Esophagus muscularis mucosa (tissue), 4 donors: Measurements from ENCODE around the gene NSL1. TPM values are rescaled to one million over a fixed set of nuclear protein-coding genes. Genes with fewer than 3 reads are reported as not detected.
"Not testable (repeated sequence)": the region's sequence is repeated elsewhere in the genome, so short reads cannot be mapped to it uniquely, and the experiment has no call there.

Experiments used
- DNase-seq: peaks from one replicate; pipeline ENCODE4 v3.0.0-alpha.2; 2017; ENCODE audit errors: extremely low spot score
- H3K27ac ChIP-seq, 4 donors: fragments of 200-600 bp; sonication (generic); replicated peaks in 1 of 4; 1 replicate in 3 of 4; 2 replicates in 1 of 4; pipeline ENCODE4 v1.5.1; 2016 to 2019; ENCODE audit warnings: mild to moderate bottlenecking in 1 of 4
- H3K27me3 ChIP-seq, 4 donors: fragments of 200-600 bp; sonication (generic); one replicate each; pipeline versions ENCODE4 v1.5.1 to v1.6.0; 2016 to 2019
- H3K36me3 ChIP-seq, 4 donors: fragments of 200-600 bp; sonication (generic); one replicate each; pipeline ENCODE4 v1.5.1; 2016 to 2019
- H3K4me1 ChIP-seq, 4 donors: fragments of 200-600 bp; sonication (generic); one replicate each; pipeline ENCODE4 v1.5.1; 2016 to 2019
- H3K4me3 ChIP-seq, 4 donors: fragments of 200-600 bp; sonication (generic); 1 replicate in 2 of 4; 2 replicates in 2 of 4; pipeline ENCODE4 v1.5.1; 2016 to 2019; ENCODE audit warnings: mild to moderate bottlenecking in 4 of 4, moderate library complexity in 1 of 4
- H3K9me3 ChIP-seq, 4 donors: fragments of 200-600 bp; sonication (generic); 1 replicate in 3 of 4; 2 replicates in 1 of 4; pipeline ENCODE4 v1.5.1; 2016 to 2019
- CTCF ChIP-seq, 3 experiments: fragments of 200-600 bp in 2 of 3; fragments of 450-650 bp in 1 of 3; sonication (generic) in 2 of 3; IDR thresholded peaks; one replicate each; pipeline ENCODE4 v1.5.1; 2017 to 2019; ENCODE audit warnings: antibody characterized with exemption in 3 of 3, mild to moderate bottlenecking in 2 of 3, moderate library complexity in 1 of 3
- EP300 ChIP-seq: sonication (generic); formaldehyde crosslinking; IDR thresholded peaks from one replicate; pipeline ENCODE4 v1.6.1; 2017; ENCODE audit warnings: antibody characterized with exemption
- POLR2A ChIP-seq: fragments of 450-650 bp; IDR thresholded peaks from one replicate; pipeline ENCODE4 v1.6.1; 2017; ENCODE audit warnings: antibody characterized with exemption, moderate library complexity, mild to moderate bottlenecking, low read depth
- POLR2AphosphoS5 ChIP-seq, 2 donors: sonication (generic); formaldehyde crosslinking; IDR thresholded peaks; one replicate each; pipeline ENCODE4 v1.6.1; 2017; ENCODE audit warnings: antibody characterized with exemption in 2 of 2
- WGBS: methylation state at CpG from one replicate; pipeline ENCODE4 v1.1.5; 2018; 5-methylcytosine and 5-hydroxymethylcytosine counted together
- intact Hi-C: fragments of 100-400 bp; cut with DNase I; formaldehyde crosslinking; loops from one replicate; pipeline ENCODE4 v1.15.1; 2023
- total RNA-seq, 4 donors: library from RNA; depleted of rRNA; stranded (reverse); fragments of >200 nt; gene quantifications; one replicate each; pipeline versions ENCODE4 v1.1.0 to v1.2.1, GENCODE V29; 2016

NSL1 gene
- total RNA-seq, 4 donors from 2014 or later = 20.0 to 42.0 (median 30.8) TPM

DNA sequence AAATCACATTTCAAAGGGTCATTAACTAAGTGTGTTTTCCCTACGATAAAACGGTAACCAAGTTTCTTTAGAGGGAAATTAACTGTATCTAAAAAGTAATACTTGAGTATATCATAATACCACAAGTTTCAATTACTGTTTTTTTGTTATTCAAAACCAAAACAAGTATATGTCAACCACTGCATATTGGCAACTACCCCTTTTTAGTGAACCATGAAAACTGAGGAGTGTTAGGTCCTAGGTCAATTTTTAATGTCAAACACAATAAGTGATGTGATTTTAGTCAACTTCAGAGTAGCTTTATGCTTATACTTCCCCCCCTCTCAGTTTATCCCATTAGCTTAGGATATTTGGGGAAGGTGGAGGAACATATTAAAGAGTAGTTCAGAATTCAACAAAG lies 10.4 kb downstream of the NSL1 start:
- TF ChIP-seq POLR2A = no peak
- TF ChIP-seq EP300 = no peak
- TF ChIP-seq CTCF (IDR thresholded peaks at IDR 0.05) = no peak
- no peak for TF ChIP-seq POLR2AphosphoS5 (IDR thresholded peaks at IDR 0.05)
- no peaks in the 10 kb centered on the region for H3K4me1 ChIP-seq
- 88% methylated on average over 2 of the region's 2 CpGs for WGBS
- H3K4me3 ChIP-seq = no peak overlapping the region
- H3K27me3 ChIP-seq = no peaks in the 10 kb centered on the region
- no peak overlapping the region for H3K27ac ChIP-seq
- peaks cover 0 to 52% (median 35%) of the 10 kb centered on the region in 4 donors for H3K36me3 ChIP-seq
- no peak for DNase-seq
- H3K9me3 ChIP-seq = no peaks in the 10 kb centered on the region
- intact Hi-C loops = loop anchor here (5.0 kb wide), 2 partner anchors 114 to 304 kb away; no protein-coding TSS in a partner anchor

GRCh38 chr1:212780759-212781158 lies 10.8 kb downstream of the NSL1 start:
- Histone ChIP-seq H3K27me3 (no peaks in the 10 kb centered on the region), H3K27ac (no peak overlapping the region), H3K4me3 (no peak overlapping the region), H3K9me3 (no peaks in the 10 kb centered on the region), H3K4me1 (no peaks in the 10 kb centered on the region), H3K36me3 (peaks cover 0 to 49% (median 33%) of the 10 kb centered on the region in 4 donors)
- DNase-seq = no peak
- intact Hi-C loops = loop anchor here (5.0 kb wide), 2 partner anchors 113 to 303 kb away; no protein-coding TSS in a partner anchor
- no peak for TF ChIP-seq EP300
- WGBS = 87% methylated on average over 3 of the region's 3 CpGs

DNA sequence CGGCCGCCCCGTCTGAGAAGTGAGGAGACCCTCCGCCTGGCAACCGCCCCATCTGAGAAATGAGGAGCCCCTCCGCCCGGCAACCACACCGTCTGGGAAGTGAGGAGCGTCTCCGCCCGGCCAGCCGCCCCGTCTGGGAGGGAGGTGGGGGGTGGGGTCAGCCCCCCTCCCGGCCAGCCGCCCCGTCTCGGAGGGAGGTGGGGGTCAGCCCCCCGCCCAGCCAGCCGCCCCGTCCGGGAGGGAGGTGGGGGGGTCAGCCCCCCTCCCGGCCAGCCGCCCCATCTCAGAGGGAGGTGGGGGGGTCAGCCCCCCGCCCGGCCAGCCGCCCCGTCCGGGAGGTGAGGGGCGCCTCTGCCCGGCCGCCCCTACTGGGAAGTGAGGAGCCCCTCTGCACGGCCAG lies 12.5 kb downstream of the NSL1 start:
- H3K9me3 ChIP-seq, H3K27ac ChIP-seq, H3K4me3 ChIP-seq, DNase-seq, H3K4me1 ChIP-seq, intact Hi-C loops, H3K27me3 ChIP-seq: not testable (repeated sequence)
- no CpG with 5 or more reads among the region's 32 CpGs for WGBS
- peaks cover 0 to 32% (median 22%) of the 10 kb centered on the region in 4 donors for H3K36me3 ChIP-seq

GRCh38 chr1:212777151-212777550 lies 14.4 kb downstream of the NSL1 start:
- peaks cover 0 to 15% (median 11%) of the 10 kb centered on the region in 4 donors for H3K36me3 ChIP-seq
- no peaks in the 10 kb centered on the region for H3K27me3 ChIP-seq
- no peak overlapping the region for H3K4me3 ChIP-seq
- DNase-seq = no peak
- TF ChIP-seq POLR2AphosphoS5 (IDR thresholded peaks at IDR 0.05) (no peak), CTCF (IDR thresholded peaks at IDR 0.05) (no peak), POLR2A (no peak), EP300 (no peak)
- H3K27ac ChIP-seq = no peak overlapping the region
- WGBS = 90% methylated on average over 3 of the region's 3 CpGs
- H3K9me3 ChIP-seq = no peaks in the 10 kb centered on the region
- no peaks in the 10 kb centered on the region for H3K4me1 ChIP-seq
- intact Hi-C loops = no loop called here

GRCh38 chr1:212775241-212775640 lies 16.3 kb downstream of the NSL1 start:
- H3K4me3 ChIP-seq = no peak overlapping the region
- no peaks in the 10 kb centered on the region for H3K27me3 ChIP-seq
- H3K36me3 ChIP-seq = peaks cover 0 to 10% (median 2%) of the 10 kb centered on the region in 4 donors
- no peaks in the 10 kb centered on the region for H3K4me1 ChIP-seq
- no peak for DNase-seq
- intact Hi-C loops = no loop called here
- no peak overlapping the region for H3K27ac ChIP-seq
- TF ChIP-seq POLR2A (no peak), EP300 (no peak), POLR2AphosphoS5 (IDR thresholded peaks at IDR 0.05) (no peak), CTCF (IDR thresholded peaks at IDR 0.05) (no peak)
- peaks cover 0 to under 1% (median 0%) of the 10 kb centered on the region in 4 donors for H3K9me3 ChIP-seq

DNA sequence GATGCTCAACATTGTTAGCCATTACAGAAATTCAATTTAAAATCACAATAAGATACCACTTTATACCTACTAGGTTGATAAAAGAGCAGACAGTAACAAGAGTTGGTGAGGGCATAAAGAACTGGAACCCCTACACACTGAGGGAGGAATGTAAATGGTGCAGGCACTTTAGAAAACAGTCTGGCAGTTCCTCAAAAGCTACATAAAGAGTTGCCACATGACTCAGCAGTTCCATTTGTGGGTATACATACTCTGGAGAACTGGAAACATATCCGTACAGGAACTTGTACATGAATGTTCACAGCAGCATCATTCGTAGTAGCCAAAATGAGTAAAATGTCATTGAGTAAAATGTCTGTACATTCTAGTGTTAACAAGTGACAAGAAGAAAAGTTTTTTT lies 17.0 kb downstream of the NSL1 start:
- no peak overlapping the region for H3K27ac ChIP-seq
- intact Hi-C loops = no loop called here

More for the DNA sequence above, 17.0 kb downstream of the NSL1 start:
- DNase-seq = no peak
- Histone ChIP-seq H3K36me3 (peaks cover 0 to 10% (median 2%) of the 10 kb centered on the region in 4 donors), H3K4me1 (no peaks in the 10 kb centered on the region), H3K27me3 (no peaks in the 10 kb centered on the region), H3K4me3 (no peak overlapping the region), H3K9me3 (peaks cover 0 to 7% (median 4%) of the 10 kb centered on the region in 4 donors)
- TF ChIP-seq EP300 (no peak), CTCF (IDR thresholded peaks at IDR 0.05) (no peak), POLR2A (no peak), POLR2AphosphoS5 (IDR thresholded peaks at IDR 0.05) (no peak)
- WGBS = 73% methylated on average over 2 of the region's 2 CpGs
